Measurements from ENCODE around the gene COL27A1.

The COL27A1 gene

GRCh38 chr9:114155263-114155994 lies at the start of gene COL27A1:
Gene COL27A1 (plus strand): TSS chr9:114155537. CDS start chr9:114155951, 414 bp downstream.
- DNase-seq (ENCODE audit: low read depth in 2 of 2): peak; percentile 77

GRCh38 chr9:114107286-114108001 lies 47.9 kb upstream of the COL27A1 start:
- no peak for DNase-seq (ENCODE audit: low read depth in 2 of 2)

GRCh38 chr9:114108016-114108833 lies 47.1 kb upstream of the COL27A1 start:
- peak; percentile 48 to 49 for DNase-seq (ENCODE audit: low read depth in 2 of 2)

- DNase-seq (ENCODE audit: low read depth in 2 of 2): no peak
Measured at GRCh38 chr9:114109124-114109523, 46.2 kb upstream of the COL27A1 start.

GRCh38 chr9:114110180-114110579 lies 45.2 kb upstream of the COL27A1 start:
- no peak for DNase-seq (ENCODE audit: low read depth in 2 of 2)

- no peak for DNase-seq (ENCODE audit: low read depth in 2 of 2)
Measured at GRCh38 chr9:114112325-114112724, 43.0 kb upstream of the COL27A1 start.

GRCh38 chr9:114112778-114113584 lies 42.4 kb upstream of the COL27A1 start:
- no peak for DNase-seq (ENCODE audit: low read depth in 2 of 2)

GRCh38 chr9:114114364-114114763 lies 41.0 kb upstream of the COL27A1 start:
- DNase-seq (ENCODE audit: low read depth in 2 of 2): no peak

- DNase-seq (ENCODE audit: low read depth in 2 of 2): no peak
Measured at GRCh38 chr9:114115654-114116125, 39.6 kb upstream of the COL27A1 start.

GRCh38 chr9:114116126-114116747 lies 39.1 kb upstream of the COL27A1 start:
- DNase-seq (ENCODE audit: low read depth in 2 of 2): no peak

- DNase-seq (ENCODE audit: low read depth in 2 of 2): no peak
Measured at GRCh38 chr9:114117614-114117995, 37.7 kb upstream of the COL27A1 start.

- no peak for DNase-seq (ENCODE audit: low read depth in 2 of 2)
Measured at GRCh38 chr9:114117996-114118830, 37.1 kb upstream of the COL27A1 start.

- no peak for DNase-seq (ENCODE audit: low read depth in 2 of 2)
Measured at GRCh38 chr9:114119242-114120191, 35.8 kb upstream of the COL27A1 start.

- no peak for DNase-seq (ENCODE audit: low read depth in 2 of 2)
Measured at GRCh38 chr9:114120192-114121014, 34.9 kb upstream of the COL27A1 start.

GRCh38 chr9:114121227-114122135 lies 33.9 kb upstream of the COL27A1 start:
- DNase-seq (ENCODE audit: low read depth in 2 of 2): no peak

- DNase-seq (ENCODE audit: low read depth in 2 of 2): no peak
Measured at GRCh38 chr9:114122136-114123027, 33.0 kb upstream of the COL27A1 start.

Measured in stimulated activated CD8-positive, alpha-beta memory T cell treated with anti-CD3 and anti-CD28 coated beads, Interleukin-2, amount 100 ng/mL, for 48 hours (primary cell).